Ovary (tissue), 3 donors: ENCODE results near the gene LAMP5.

Source experiments
- POLR2A ChIP-seq: fragments of 450-650 bp; IDR thresholded peaks from one replicate; pipeline ENCODE4 v1.6.1; 2017; ENCODE audit warnings: antibody characterized with exemption, mild to moderate bottlenecking, moderate library complexity
- TF ChIP-seq, protein P1 (sequence below), 3 donors: fragments of 450-650 bp in 2 of 3; fragments of 200-600 bp in 1 of 3; IDR thresholded peaks; one replicate each; pipeline versions ENCODE4 v1.5.1 to v1.8.0; 2016 to 2022; ENCODE audit warnings: antibody characterized with exemption in 3 of 3, mild to moderate bottlenecking in 1 of 3
- donor health status: DM: no; HTN: no; CAD: no.

GRCh38 chr20:9534025-9534424 is 19.6 kb downstream of the LAMP5 start:
- TF ChIP-seq, protein P1, sequence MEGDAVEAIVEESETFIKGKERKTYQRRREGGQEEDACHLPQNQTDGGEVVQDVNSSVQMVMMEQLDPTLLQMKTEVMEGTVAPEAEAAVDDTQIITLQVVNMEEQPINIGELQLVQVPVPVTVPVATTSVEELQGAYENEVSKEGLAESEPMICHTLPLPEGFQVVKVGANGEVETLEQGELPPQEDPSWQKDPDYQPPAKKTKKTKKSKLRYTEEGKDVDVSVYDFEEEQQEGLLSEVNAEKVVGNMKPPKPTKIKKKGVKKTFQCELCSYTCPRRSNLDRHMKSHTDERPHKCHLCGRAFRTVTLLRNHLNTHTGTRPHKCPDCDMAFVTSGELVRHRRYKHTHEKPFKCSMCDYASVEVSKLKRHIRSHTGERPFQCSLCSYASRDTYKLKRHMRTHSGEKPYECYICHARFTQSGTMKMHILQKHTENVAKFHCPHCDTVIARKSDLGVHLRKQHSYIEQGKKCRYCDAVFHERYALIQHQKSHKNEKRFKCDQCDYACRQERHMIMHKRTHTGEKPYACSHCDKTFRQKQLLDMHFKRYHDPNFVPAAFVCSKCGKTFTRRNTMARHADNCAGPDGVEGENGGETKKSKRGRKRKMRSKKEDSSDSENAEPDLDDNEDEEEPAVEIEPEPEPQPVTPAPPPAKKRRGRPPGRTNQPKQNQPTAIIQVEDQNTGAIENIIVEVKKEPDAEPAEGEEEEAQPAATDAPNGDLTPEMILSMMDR (IDR thresholded peaks at IDR 0.05), result no peak
- no peak for TF ChIP-seq POLR2A
